Astrocyte (in vitro differentiated cells and primary cell): ENCODE measurements around the gene MESP1.

Experiments used
- EZH2 ChIP-seq: IDR thresholded peaks from 2 replicates; pipeline ENCODE4 v1.6.1; 2012; ENCODE audit warnings: mild to moderate bottlenecking, low read length, inconsistent platforms; ENCODE audit not compliant: insufficient read depth
- TF ChIP-seq, protein P1 (sequence below): IDR thresholded peaks from 2 replicates; pipeline ENCODE4 v1.5.1; 2011; ENCODE audit warnings: low read depth, mild to moderate bottlenecking, inconsistent platforms, low read length, moderate library complexity; ENCODE audit not compliant: insufficient read depth

DNA sequence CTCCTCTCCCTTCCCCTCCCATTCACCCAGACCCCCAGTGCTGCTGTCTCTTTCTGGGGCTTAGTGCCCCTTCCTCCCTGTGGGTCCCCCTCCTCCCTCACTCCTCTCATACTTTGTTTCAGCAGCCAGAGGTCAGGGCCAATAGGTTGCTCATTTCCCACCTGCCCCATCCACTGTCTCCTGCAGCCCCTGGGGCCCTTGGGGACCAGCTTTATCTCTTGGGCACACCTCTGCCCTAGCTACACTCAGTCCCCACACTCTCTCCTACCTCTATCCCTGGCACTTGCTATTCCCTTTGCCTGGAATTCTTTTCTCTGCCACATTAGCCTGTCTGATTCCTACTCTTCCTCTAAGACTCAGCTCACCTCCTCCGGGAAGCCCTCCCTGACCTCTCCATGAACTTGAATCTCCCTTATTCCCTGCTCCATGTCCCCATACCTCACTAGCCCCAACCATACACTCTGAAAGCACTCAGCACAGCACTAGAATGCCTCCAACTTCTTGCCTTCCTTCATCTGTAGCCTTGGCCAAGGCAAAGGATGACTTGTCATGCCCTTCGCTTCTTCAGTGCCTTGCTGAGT, 49.0 kb upstream of the MESP1 start:
- TF ChIP-seq, protein P1, sequence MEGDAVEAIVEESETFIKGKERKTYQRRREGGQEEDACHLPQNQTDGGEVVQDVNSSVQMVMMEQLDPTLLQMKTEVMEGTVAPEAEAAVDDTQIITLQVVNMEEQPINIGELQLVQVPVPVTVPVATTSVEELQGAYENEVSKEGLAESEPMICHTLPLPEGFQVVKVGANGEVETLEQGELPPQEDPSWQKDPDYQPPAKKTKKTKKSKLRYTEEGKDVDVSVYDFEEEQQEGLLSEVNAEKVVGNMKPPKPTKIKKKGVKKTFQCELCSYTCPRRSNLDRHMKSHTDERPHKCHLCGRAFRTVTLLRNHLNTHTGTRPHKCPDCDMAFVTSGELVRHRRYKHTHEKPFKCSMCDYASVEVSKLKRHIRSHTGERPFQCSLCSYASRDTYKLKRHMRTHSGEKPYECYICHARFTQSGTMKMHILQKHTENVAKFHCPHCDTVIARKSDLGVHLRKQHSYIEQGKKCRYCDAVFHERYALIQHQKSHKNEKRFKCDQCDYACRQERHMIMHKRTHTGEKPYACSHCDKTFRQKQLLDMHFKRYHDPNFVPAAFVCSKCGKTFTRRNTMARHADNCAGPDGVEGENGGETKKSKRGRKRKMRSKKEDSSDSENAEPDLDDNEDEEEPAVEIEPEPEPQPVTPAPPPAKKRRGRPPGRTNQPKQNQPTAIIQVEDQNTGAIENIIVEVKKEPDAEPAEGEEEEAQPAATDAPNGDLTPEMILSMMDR = no peak
- TF ChIP-seq EZH2 = no peak
